Astrocyte (in vitro differentiated cells and primary cell): ENCODE measurements around the gene RAE1.

Experiments
- EZH2 ChIP-seq: IDR thresholded peaks from 2 replicates; pipeline ENCODE4 v1.6.1; 2012; ENCODE audit warnings: mild to moderate bottlenecking, low read length, inconsistent platforms; ENCODE audit not compliant: insufficient read depth
- TF ChIP-seq, protein P1 (sequence below): IDR thresholded peaks from 2 replicates; pipeline ENCODE4 v1.5.1; 2011; ENCODE audit warnings: low read depth, mild to moderate bottlenecking, inconsistent platforms, low read length, moderate library complexity; ENCODE audit not compliant: insufficient read depth

DNA sequence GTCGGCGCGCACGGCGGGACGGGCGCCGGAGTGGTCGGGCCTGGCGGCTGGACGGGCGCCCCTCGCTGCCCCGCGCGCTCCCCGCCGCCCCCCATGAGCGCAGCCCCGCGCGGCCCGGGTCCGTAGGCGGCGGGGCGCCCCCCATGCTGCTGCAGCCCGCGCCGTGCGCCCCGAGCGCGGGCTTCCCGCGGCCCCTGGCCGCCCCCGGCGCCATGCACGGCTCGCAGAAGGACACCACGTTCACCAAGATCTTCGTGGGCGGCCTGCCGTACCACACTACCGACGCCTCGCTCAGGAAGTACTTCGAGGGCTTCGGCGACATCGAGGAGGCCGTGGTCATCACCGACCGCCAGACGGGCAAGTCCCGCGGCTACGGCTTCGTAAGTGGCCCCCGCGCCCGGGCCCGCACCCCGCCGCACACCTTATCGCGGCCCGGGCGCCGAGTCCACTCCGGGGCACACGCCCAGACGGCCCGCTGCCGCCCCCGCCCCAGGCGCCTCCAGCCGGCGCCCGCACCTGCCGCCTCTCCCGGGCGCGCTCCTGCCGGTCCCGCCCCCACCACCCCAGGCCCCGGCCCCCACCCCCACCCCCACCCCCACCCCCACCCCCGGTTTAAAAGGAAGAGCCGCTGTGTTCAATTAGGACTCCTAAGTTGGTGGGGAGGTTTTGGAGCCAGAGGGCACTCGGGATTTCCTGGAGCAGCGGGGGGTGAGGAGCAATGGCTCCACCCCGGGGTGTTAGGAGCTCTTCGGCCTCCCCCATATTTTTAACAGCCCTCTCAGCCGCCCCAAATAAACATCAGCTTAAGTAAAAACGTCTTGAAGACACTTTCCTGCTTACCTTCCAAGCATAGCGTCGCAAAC lies 40.6 kb downstream of the RAE1 start:
- TF ChIP-seq, protein P1, sequence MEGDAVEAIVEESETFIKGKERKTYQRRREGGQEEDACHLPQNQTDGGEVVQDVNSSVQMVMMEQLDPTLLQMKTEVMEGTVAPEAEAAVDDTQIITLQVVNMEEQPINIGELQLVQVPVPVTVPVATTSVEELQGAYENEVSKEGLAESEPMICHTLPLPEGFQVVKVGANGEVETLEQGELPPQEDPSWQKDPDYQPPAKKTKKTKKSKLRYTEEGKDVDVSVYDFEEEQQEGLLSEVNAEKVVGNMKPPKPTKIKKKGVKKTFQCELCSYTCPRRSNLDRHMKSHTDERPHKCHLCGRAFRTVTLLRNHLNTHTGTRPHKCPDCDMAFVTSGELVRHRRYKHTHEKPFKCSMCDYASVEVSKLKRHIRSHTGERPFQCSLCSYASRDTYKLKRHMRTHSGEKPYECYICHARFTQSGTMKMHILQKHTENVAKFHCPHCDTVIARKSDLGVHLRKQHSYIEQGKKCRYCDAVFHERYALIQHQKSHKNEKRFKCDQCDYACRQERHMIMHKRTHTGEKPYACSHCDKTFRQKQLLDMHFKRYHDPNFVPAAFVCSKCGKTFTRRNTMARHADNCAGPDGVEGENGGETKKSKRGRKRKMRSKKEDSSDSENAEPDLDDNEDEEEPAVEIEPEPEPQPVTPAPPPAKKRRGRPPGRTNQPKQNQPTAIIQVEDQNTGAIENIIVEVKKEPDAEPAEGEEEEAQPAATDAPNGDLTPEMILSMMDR: no peak
- no peak for TF ChIP-seq EZH2
